ENCODE measurements around the gene CNNM4.

DNA sequence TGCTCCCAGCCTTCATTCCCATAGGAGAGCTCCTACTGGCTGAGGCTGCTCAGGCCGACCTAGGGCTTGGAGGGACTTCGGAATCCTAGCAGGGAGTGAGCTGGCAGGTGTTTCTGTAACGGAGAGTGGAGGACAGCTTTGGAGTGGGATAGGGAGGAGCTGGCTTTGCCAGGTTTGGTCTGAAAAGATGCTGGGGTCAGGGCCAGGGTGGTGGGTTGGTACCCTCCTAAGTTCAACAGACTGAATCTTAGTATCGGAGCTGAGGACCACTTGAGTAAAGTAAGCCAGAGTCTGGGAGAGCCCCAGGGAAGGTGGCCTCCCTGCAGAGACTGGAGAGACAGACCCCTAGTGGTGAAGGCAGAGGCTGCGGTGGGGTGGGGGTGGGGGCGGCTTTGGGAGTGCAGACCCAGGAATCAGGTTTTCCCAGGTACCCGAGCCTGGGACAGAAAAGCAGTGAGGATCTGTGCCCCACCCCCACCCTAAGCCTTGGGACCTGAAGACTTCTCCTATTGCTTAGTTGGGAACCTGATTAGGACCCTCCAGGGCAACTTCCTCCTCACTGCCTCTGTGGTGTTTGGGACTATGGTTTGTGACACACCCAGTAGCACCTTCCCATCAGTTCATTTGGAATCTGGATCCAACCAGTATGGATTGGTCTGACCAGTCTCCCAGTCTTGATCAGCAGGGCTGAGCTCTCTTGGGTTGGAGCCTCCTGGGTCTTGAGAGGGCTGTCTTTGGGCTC lies 3.0 kb downstream of the CNNM4 start:
- TF ChIP-seq, protein P1, sequence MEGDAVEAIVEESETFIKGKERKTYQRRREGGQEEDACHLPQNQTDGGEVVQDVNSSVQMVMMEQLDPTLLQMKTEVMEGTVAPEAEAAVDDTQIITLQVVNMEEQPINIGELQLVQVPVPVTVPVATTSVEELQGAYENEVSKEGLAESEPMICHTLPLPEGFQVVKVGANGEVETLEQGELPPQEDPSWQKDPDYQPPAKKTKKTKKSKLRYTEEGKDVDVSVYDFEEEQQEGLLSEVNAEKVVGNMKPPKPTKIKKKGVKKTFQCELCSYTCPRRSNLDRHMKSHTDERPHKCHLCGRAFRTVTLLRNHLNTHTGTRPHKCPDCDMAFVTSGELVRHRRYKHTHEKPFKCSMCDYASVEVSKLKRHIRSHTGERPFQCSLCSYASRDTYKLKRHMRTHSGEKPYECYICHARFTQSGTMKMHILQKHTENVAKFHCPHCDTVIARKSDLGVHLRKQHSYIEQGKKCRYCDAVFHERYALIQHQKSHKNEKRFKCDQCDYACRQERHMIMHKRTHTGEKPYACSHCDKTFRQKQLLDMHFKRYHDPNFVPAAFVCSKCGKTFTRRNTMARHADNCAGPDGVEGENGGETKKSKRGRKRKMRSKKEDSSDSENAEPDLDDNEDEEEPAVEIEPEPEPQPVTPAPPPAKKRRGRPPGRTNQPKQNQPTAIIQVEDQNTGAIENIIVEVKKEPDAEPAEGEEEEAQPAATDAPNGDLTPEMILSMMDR (conservative IDR thresholded peaks at IDR 0.05 in 1 of 2, IDR thresholded peaks at IDR 0.05 in 1 of 2; ENCODE audit: extremely low read depth in 1 of 2, insufficient read depth in 1 of 2, low read depth in 1 of 2, low read length in 2 of 2) = peak; percentile 25 to 52
- TF ChIP-seq EZH2 (IDR thresholded peaks at IDR 0.05; ENCODE audit: borderline replicate concordance, low read length) = no peak

All from mammary epithelial cell (primary cell).